Gastroesophageal sphincter (tissue), 3 donors: ENCODE results near the gene SSNA1.

Source experiments
- EP300 ChIP-seq: sonication (generic); formaldehyde crosslinking; IDR thresholded peaks from one replicate; pipeline ENCODE4 v1.6.1; 2017; ENCODE audit warnings: antibody characterized with exemption, mild to moderate bottlenecking
- POLR2A ChIP-seq, 2 donors: fragments of 450-650 bp; IDR thresholded peaks; one replicate each; pipeline ENCODE4 v1.6.1; 2017; ENCODE audit warnings: antibody characterized with exemption in 2 of 2, mild to moderate bottlenecking in 2 of 2, moderate library complexity in 1 of 2
- TF ChIP-seq, protein P1 (sequence below), 4 experiments: fragments of 200-600 bp in 2 of 4; fragments of 450-650 bp in 2 of 4; sonication (generic) in 1 of 4; IDR thresholded peaks; one replicate each; pipeline ENCODE4 v1.5.1; 2017 to 2019; ENCODE audit warnings: antibody characterized with exemption in 4 of 4, mild to moderate bottlenecking in 2 of 4, moderate library complexity in 2 of 4

GRCh38 chr9:137163365-137163715, 25.1 kb upstream of the SSNA1 start:
- TF ChIP-seq, protein P1, sequence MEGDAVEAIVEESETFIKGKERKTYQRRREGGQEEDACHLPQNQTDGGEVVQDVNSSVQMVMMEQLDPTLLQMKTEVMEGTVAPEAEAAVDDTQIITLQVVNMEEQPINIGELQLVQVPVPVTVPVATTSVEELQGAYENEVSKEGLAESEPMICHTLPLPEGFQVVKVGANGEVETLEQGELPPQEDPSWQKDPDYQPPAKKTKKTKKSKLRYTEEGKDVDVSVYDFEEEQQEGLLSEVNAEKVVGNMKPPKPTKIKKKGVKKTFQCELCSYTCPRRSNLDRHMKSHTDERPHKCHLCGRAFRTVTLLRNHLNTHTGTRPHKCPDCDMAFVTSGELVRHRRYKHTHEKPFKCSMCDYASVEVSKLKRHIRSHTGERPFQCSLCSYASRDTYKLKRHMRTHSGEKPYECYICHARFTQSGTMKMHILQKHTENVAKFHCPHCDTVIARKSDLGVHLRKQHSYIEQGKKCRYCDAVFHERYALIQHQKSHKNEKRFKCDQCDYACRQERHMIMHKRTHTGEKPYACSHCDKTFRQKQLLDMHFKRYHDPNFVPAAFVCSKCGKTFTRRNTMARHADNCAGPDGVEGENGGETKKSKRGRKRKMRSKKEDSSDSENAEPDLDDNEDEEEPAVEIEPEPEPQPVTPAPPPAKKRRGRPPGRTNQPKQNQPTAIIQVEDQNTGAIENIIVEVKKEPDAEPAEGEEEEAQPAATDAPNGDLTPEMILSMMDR (IDR thresholded peaks at IDR 0.05) = no peak
- no peak for TF ChIP-seq POLR2A (IDR thresholded peaks at IDR 0.05)
- TF ChIP-seq EP300 = no peak
